GM21390 (cell line): ENCODE results near the gene SLC12A7.
"Not testable (repeated sequence)": the region's sequence is repeated elsewhere in the genome, so short reads cannot be mapped to it uniquely, and the experiment has no call there.

Experiments
- ATAC-seq: cut with Tn5 transposase; IDR thresholded peaks from one replicate; pipeline ENCODE4 v1.9.1; 2021; ENCODE audit not compliant: unreplicated experiment

Gene SLC12A7

GRCh38 chr5:1027631-1028441, 84.0 kb downstream of the SLC12A7 start:
- no peak for ATAC-seq

- no peak for ATAC-seq
These were observed 84.9 kb downstream of the SLC12A7 start for GRCh38 chr5:1026700-1027621.

GRCh38 chr5:1021969-1022336, 89.9 kb downstream of the SLC12A7 start:
- not testable (repeated sequence) for ATAC-seq

GRCh38 chr5:1021136-1021968, 90.5 kb downstream of the SLC12A7 start:
- ATAC-seq, result no peak

GRCh38 chr5:1020452-1020961, 91.4 kb downstream of the SLC12A7 start:
- ATAC-seq, result no peak

GRCh38 chr5:1019001-1019905, 92.6 kb downstream of the SLC12A7 start:
- no peak for ATAC-seq

- ATAC-seq, result no peak
These were observed 93.3 kb downstream of the SLC12A7 start for GRCh38 chr5:1018596-1018995.

GRCh38 chr5:1017691-1018455, 94.0 kb downstream of the SLC12A7 start:
- no peak for ATAC-seq

- ATAC-seq, result no peak
These were observed 94.8 kb downstream of the SLC12A7 start for GRCh38 chr5:1017056-1017455.

- ATAC-seq, result no peak
These were observed 95.4 kb downstream of the SLC12A7 start for GRCh38 chr5:1016476-1016875.

- no peak for ATAC-seq
These were observed 95.8 kb downstream of the SLC12A7 start for GRCh38 chr5:1016036-1016435.

GRCh38 chr5:1015507-1015906, 96.4 kb downstream of the SLC12A7 start:
- ATAC-seq, result no peak

- no peak for ATAC-seq
These were observed 97.1 kb downstream of the SLC12A7 start for GRCh38 chr5:1014781-1015221.

- ATAC-seq, result no peak
These were observed 97.5 kb downstream of the SLC12A7 start for GRCh38 chr5:1014346-1014745.

- no peak for ATAC-seq
These were observed 97.9 kb downstream of the SLC12A7 start for GRCh38 chr5:1013948-1014301.

- ATAC-seq, result no peak
These were observed 98.5 kb downstream of the SLC12A7 start for GRCh38 chr5:1013238-1013947.

- ATAC-seq, result no peak
These were observed 99.0 kb downstream of the SLC12A7 start for GRCh38 chr5:1012900-1013237.

- ATAC-seq, result no peak
These were observed 99.5 kb downstream of the SLC12A7 start for GRCh38 chr5:1012313-1012841.
